Prostate gland (tissue), 2 donors: Measurements from ENCODE around the gene DAZAP1. TPM values are rescaled to one million over a fixed set of nuclear protein-coding genes. Genes with fewer than 3 reads are reported as not detected.

ENCODE experiments used
- DNase-seq: peaks from one replicate; pipeline ENCODE4 v3.0.0-alpha.2; 2019; ENCODE audit warnings: low spot score
- H3K27ac ChIP-seq, 2 donors: fragments of 200-600 bp; sonication (generic); 2 replicates each; pipeline ENCODE4 v1.5.1; 2017 to 2019
- H3K27me3 ChIP-seq: fragments of 200-600 bp; sonication (generic); replicated peaks from 2 replicates; pipeline ENCODE4 v1.5.1; 2019; ENCODE audit not compliant: insufficient read depth
- H3K36me3 ChIP-seq, 2 donors: fragments of 200-600 bp; sonication (generic); 1 replicate in 1 of 2; 2 replicates in 1 of 2; pipeline versions ENCODE4 v1.5.1 to v1.8.1; 2017 to 2019
- H3K4me1 ChIP-seq: fragments of 200-600 bp; sonication (generic); replicated peaks from 2 replicates; pipeline ENCODE4 v1.5.1; 2019
- H3K4me3 ChIP-seq, 2 donors: fragments of 200-600 bp; sonication (generic); 2 replicates each; pipeline ENCODE4 v1.5.1; 2017 to 2019
- H3K9me3 ChIP-seq: fragments of 200-600 bp; sonication (generic); 2 replicates; pipeline ENCODE4 v1.5.1; 2017
- CTCF ChIP-seq, 4 experiments: fragments of 200-600 bp in 2 of 4; fragments of 450-650 bp in 2 of 4; sonication (generic) in 2 of 4; IDR thresholded peaks; 1 replicate in 3 of 4; 2 replicates in 1 of 4; pipeline ENCODE4 v1.5.1; 2016 to 2019; ENCODE audit warnings: antibody characterized with exemption in 4 of 4, mild to moderate bottlenecking in 2 of 4, moderate library complexity in 2 of 4
- POLR2A ChIP-seq: fragments of 450-650 bp; IDR thresholded peaks from one replicate; pipeline ENCODE4 v1.6.1; 2016; ENCODE audit warnings: antibody characterized with exemption, mild to moderate bottlenecking
- POLR2AphosphoS5 ChIP-seq: sonication (generic); formaldehyde crosslinking; IDR thresholded peaks from one replicate; pipeline ENCODE4 v1.6.1; 2017; ENCODE audit warnings: antibody characterized with exemption
- WGBS: methylation state at CpG from one replicate; pipeline ENCODE4 v1.1.5; 2018; 5-methylcytosine and 5-hydroxymethylcytosine counted together
- intact Hi-C: fragments of 100-400 bp; cut with DNase I; formaldehyde crosslinking; loops from one replicate; pipeline ENCODE4 v1.14.2; 2022
- total RNA-seq, 2 donors: library from RNA; depleted of rRNA; stranded (reverse); fragments of >200 nt; gene quantifications; one replicate each; pipeline ENCODE4 v1.1.0, GENCODE V29; 2016

DAZAP1 gene
- total RNA-seq, 2 donors from 2014 or later: 58.6 to 74.1 TPM

GRCh38 chr19:1379126-1379905, 28.1 kb upstream of the DAZAP1 start:
- Histone ChIP-seq H3K9me3 (no peaks in the 10 kb centered on the region), H3K4me1 (no peaks in the 10 kb centered on the region), H3K36me3 (no peaks in the 10 kb centered on the region), H3K27ac (no peak overlapping the region), H3K27me3 (no peaks in the 10 kb centered on the region), H3K4me3 (no peak overlapping the region)
- TF ChIP-seq POLR2AphosphoS5: no peak
- TF ChIP-seq CTCF (IDR thresholded peaks at IDR 0.05): no peak
- no peak for TF ChIP-seq POLR2A
- intact Hi-C loops: no loop called here
- WGBS: 78% methylated on average over 27 of the region's 27 CpGs
- DNase-seq: no peak

- DNase-seq: no peak
- TF ChIP-seq CTCF (IDR thresholded peaks at IDR 0.05): no peak
- no peak for TF ChIP-seq POLR2AphosphoS5
- no peak for TF ChIP-seq POLR2A
- no peaks in the 10 kb centered on the region for H3K27me3 ChIP-seq
- no peaks in the 10 kb centered on the region for H3K36me3 ChIP-seq
- H3K9me3 ChIP-seq: no peaks in the 10 kb centered on the region
- 71% methylated on average over 12 of the region's 12 CpGs for WGBS
- no peak overlapping the region for H3K4me3 ChIP-seq
- intact Hi-C loops: no loop called here
- peaks cover 6% of the 10 kb centered on the region for H3K4me1 ChIP-seq
- H3K27ac ChIP-seq: no peak overlapping the region
Observed at GRCh38 chr19:1379961-1380489, 27.4 kb upstream of the DAZAP1 start.

GRCh38 chr19:1382250-1382649, 25.1 kb upstream of the DAZAP1 start:
- intact Hi-C loops: no loop called here
- Histone ChIP-seq H3K27ac (no peak overlapping the region), H3K36me3 (no peaks in the 10 kb centered on the region), H3K27me3 (no peaks in the 10 kb centered on the region), H3K4me3 (no peak overlapping the region), H3K4me1 (peaks cover 9% of the 10 kb centered on the region), H3K9me3 (no peaks in the 10 kb centered on the region)
- 86% methylated on average over 3 of the region's 3 CpGs for WGBS
- TF ChIP-seq CTCF (IDR thresholded peaks at IDR 0.05): no peak
- no peak for TF ChIP-seq POLR2AphosphoS5
- TF ChIP-seq POLR2A: no peak
- no peak for DNase-seq

- H3K36me3 ChIP-seq: no peaks in the 10 kb centered on the region
- H3K4me1 ChIP-seq: peaks cover 9% of the 10 kb centered on the region
- TF ChIP-seq POLR2AphosphoS5 (no peak), CTCF (IDR thresholded peaks at IDR 0.05) (no peak), POLR2A (no peak)
- no peaks in the 10 kb centered on the region for H3K27me3 ChIP-seq
- H3K27ac ChIP-seq: no peak overlapping the region
- intact Hi-C loops: no loop called here
- no peaks in the 10 kb centered on the region for H3K9me3 ChIP-seq
- WGBS: 21% methylated on average over 9 of the region's 9 CpGs
- DNase-seq: no peak
- H3K4me3 ChIP-seq: no peak overlapping the region
Observed at GRCh38 chr19:1383017-1383311, 24.4 kb upstream of the DAZAP1 start.
